Jurkat, Clone E6-1 (cell line): Measurements from ENCODE around the gene RNF144A.

Experiments used
- DNase-seq: peaks from one replicate; pipeline ENCODE4 v3.0.0-alpha.2; 2011; ENCODE audit warnings: low read depth, low spot score
- H3K4me3 ChIP-seq: 2 replicates; pipeline ENCODE4 v1.5.1; 2011; ENCODE audit warnings: mild to moderate bottlenecking, low read length, control low read depth, moderate library complexity

RNF144A gene

GRCh38 chr2:7052404-7052803, 135.2 kb downstream of the RNF144A start:
- DNase-seq = no peak
- H3K4me3 ChIP-seq = no peak overlapping the region

GRCh38 chr2:7053650-7054265, 136.5 kb downstream of the RNF144A start:
- no peak overlapping the region for H3K4me3 ChIP-seq
- no peak for DNase-seq

- peak; percentile 91 for DNase-seq
- H3K4me3 ChIP-seq = no peak overlapping the region
Observed at GRCh38 chr2:7057865-7058400, 140.7 kb downstream of the RNF144A start.

GRCh38 chr2:7060156-7060555, 142.9 kb downstream of the RNF144A start:
- H3K4me3 ChIP-seq = no peak overlapping the region
- no peak for DNase-seq

GRCh38 chr2:7060631-7061449, 143.6 kb downstream of the RNF144A start:
- no peak for DNase-seq
- H3K4me3 ChIP-seq = no peak overlapping the region

GRCh38 chr2:7061450-7061789, 144.2 kb downstream of the RNF144A start:
- DNase-seq = no peak

GRCh38 chr2:7061921-7062320, 144.7 kb downstream of the RNF144A start:
- H3K4me3 ChIP-seq = no peak overlapping the region
- DNase-seq = no peak

More at GRCh38 chr2:7061450-7061789, 144.2 kb downstream of the RNF144A start:
- H3K4me3 ChIP-seq = no peak overlapping the region

GRCh38 chr2:7063789-7064188, 146.6 kb downstream of the RNF144A start:
- DNase-seq = no peak
- no peak overlapping the region for H3K4me3 ChIP-seq

- H3K4me3 ChIP-seq = no peak overlapping the region
- no peak for DNase-seq
Observed at GRCh38 chr2:7068457-7068856, 151.2 kb downstream of the RNF144A start.

- no peak overlapping the region for H3K4me3 ChIP-seq
- DNase-seq = no peak
Observed at GRCh38 chr2:7070483-7070882, 153.3 kb downstream of the RNF144A start.

GRCh38 chr2:7071154-7071553, 153.9 kb downstream of the RNF144A start:
- no peak for DNase-seq
- H3K4me3 ChIP-seq = no peak overlapping the region

- no peak for DNase-seq
- H3K4me3 ChIP-seq = no peak overlapping the region
Observed at GRCh38 chr2:7071916-7072556, 154.8 kb downstream of the RNF144A start.

- H3K4me3 ChIP-seq = no peak overlapping the region
- DNase-seq = no peak
Observed at GRCh38 chr2:7073901-7074300, 156.7 kb downstream of the RNF144A start.

- H3K4me3 ChIP-seq = no peak overlapping the region
Observed at GRCh38 chr2:7075834-7076233, 158.6 kb downstream of the RNF144A start.

GRCh38 chr2:7077660-7078267, 160.6 kb downstream of the RNF144A start:
- no peak overlapping the region for H3K4me3 ChIP-seq
- DNase-seq = no peak

More at GRCh38 chr2:7075834-7076233, 158.6 kb downstream of the RNF144A start:
- DNase-seq = no peak

GRCh38 chr2:7083580-7084509, 166.6 kb downstream of the RNF144A start:
- H3K4me3 ChIP-seq = no peak overlapping the region
- DNase-seq = peak; percentile 82

- H3K4me3 ChIP-seq = no peak overlapping the region
- DNase-seq = no peak
Observed at GRCh38 chr2:7084601-7085000, 167.4 kb downstream of the RNF144A start.

- no peak overlapping the region for H3K4me3 ChIP-seq
Observed at GRCh38 chr2:7089284-7089683, 172.1 kb downstream of the RNF144A start.

More at GRCh38 chr2:7089284-7089683, 172.1 kb downstream of the RNF144A start:
- DNase-seq = no peak
